Adipocyte (in vitro differentiated cells): ENCODE measurements around the gene GALNT11.

Source experiments
- DNase-seq: peaks from one replicate; pipeline ENCODE4 v3.0.0-alpha.2; 2015; ENCODE audit warnings: low read depth
- H3K27me3 ChIP-seq: replicated peaks from 2 replicates; pipeline ENCODE4 v1.7.0; 2013; ENCODE audit warnings: mild to moderate bottlenecking, low read length, moderate library complexity; ENCODE audit not compliant: control insufficient read depth, insufficient read depth
- H3K36me3 ChIP-seq: 2 replicates; pipeline ENCODE4 v1.7.0; 2013; ENCODE audit warnings: low read length, mild to moderate bottlenecking, moderate library complexity; ENCODE audit not compliant: control insufficient read depth, insufficient read depth, severe bottlenecking
- H3K4me1 ChIP-seq: 2 replicates; pipeline ENCODE4 v1.7.0; 2013; ENCODE audit warnings: mild to moderate bottlenecking, low read length, moderate library complexity; ENCODE audit not compliant: control insufficient read depth, insufficient read depth
- H3K4me3 ChIP-seq: 2 replicates; pipeline ENCODE4 v1.7.0; 2013; ENCODE audit warnings: mild to moderate bottlenecking, low read length, moderate library complexity
- H3K9ac ChIP-seq: 2 replicates; pipeline ENCODE4 v1.7.0; 2013; ENCODE audit warnings: mild to moderate bottlenecking, low read length, moderate library complexity
- H3K9me3 ChIP-seq: 2 replicates; pipeline ENCODE4 v1.7.0; 2013; ENCODE audit warnings: mild to moderate bottlenecking, low read length, moderate library complexity; ENCODE audit not compliant: control insufficient read depth

Gene GALNT11

DNA sequence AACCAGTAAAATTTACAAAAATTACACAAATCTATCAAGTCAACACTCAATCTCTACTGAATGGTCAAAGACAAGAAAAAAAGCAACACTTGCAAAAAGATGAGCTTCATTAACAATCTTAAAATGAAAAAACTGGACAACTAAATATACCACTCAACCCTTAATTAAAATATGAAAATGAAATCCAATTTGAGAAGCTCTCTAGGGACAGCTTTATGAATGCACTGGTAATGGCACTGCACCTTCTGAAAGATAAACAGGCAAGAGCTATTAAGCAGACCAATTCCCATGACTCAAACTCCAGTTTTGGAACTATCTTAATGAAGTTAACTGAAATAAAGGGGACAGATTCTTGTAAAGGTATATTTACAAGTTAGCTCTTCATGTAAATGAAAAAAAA, 135.7 kb downstream of the GALNT11 start:
- no peaks in the 10 kb centered on the region for H3K27me3 ChIP-seq
- DNase-seq: no peak
- H3K36me3 ChIP-seq: peaks cover 86% of the 10 kb centered on the region
- H3K9ac ChIP-seq: no peak overlapping the region
- no peak overlapping the region for H3K4me3 ChIP-seq
- H3K9me3 ChIP-seq: no peaks in the 10 kb centered on the region
- no peaks in the 10 kb centered on the region for H3K4me1 ChIP-seq

- no peaks in the 10 kb centered on the region for H3K9me3 ChIP-seq
- H3K36me3 ChIP-seq: peaks cover 91% of the 10 kb centered on the region
- H3K9ac ChIP-seq: no peak overlapping the region
- H3K4me3 ChIP-seq: no peak overlapping the region
- no peak for DNase-seq
- H3K4me1 ChIP-seq: no peaks in the 10 kb centered on the region
- H3K27me3 ChIP-seq: no peaks in the 10 kb centered on the region
Observed at GRCh38 chr7:152162287-152162686, 136.8 kb downstream of the GALNT11 start.
